Activated naive CD8-positive, alpha-beta T cell (primary cell): Measurements from ENCODE around the gene TM9SF2.
"Not testable (repeated sequence)": the region's sequence is repeated elsewhere in the genome, so short reads cannot be mapped to it uniquely, and the experiment has no call there.

ENCODE experiments used
- H3K27ac Mint-ChIP-seq: one replicate; pipeline ENCODE4 v1.8.0; 2021; ENCODE audit warnings: mixed read lengths
- H3K27me3 Mint-ChIP-seq: one replicate; pipeline ENCODE4 v1.8.0; 2021; ENCODE audit warnings: mixed read lengths
- H3K36me3 Mint-ChIP-seq: one replicate; pipeline ENCODE4 v1.8.0; 2021; ENCODE audit warnings: mixed read lengths
- H3K4me1 Mint-ChIP-seq: one replicate; pipeline ENCODE4 v1.8.0; 2021; ENCODE audit warnings: low read depth, mixed read lengths
- H3K4me3 Mint-ChIP-seq: one replicate; pipeline ENCODE4 v1.8.0; 2021; ENCODE audit warnings: mild to moderate bottlenecking, mixed read lengths
- H3K9me3 Mint-ChIP-seq: one replicate; pipeline ENCODE4 v1.8.0; 2021; ENCODE audit warnings: low read depth, mixed read lengths

The TM9SF2 gene

DNA sequence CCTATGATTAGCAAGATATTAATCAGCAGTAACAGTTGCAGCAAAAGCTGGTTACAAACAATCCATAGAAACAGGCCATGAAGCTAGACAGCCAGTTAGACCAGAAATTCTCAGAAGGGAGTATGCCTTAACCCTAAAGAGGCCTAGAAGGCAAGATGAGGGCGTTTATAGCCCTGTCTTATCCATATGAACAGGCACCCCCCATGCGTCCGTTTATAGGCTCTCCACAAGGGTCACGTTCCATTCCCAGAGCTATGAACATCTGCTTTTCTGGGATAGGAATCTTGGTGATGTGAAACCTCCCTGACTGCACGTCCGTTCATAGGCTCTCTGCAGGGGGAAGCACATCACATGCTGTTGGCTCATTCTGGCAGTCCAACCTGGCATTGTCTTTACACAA, 67.6 kb downstream of the TM9SF2 start:
- H3K9me3 Mint-ChIP-seq, H3K4me3 Mint-ChIP-seq, H3K27me3 Mint-ChIP-seq, H3K27ac Mint-ChIP-seq, H3K4me1 Mint-ChIP-seq, H3K36me3 Mint-ChIP-seq: not testable (repeated sequence)

GRCh38 chr13:99572131-99572530, 70.9 kb downstream of the TM9SF2 start:
- H3K27ac Mint-ChIP-seq, result no peak overlapping the region
- no peaks in the 10 kb centered on the region for H3K9me3 Mint-ChIP-seq
- H3K4me1 Mint-ChIP-seq, result peaks cover 2% of the 10 kb centered on the region
- no peaks in the 10 kb centered on the region for H3K27me3 Mint-ChIP-seq
- H3K4me3 Mint-ChIP-seq, result no peak overlapping the region
- H3K36me3 Mint-ChIP-seq, result no peaks in the 10 kb centered on the region

- no peaks in the 10 kb centered on the region for H3K9me3 Mint-ChIP-seq
- no peak overlapping the region for H3K4me3 Mint-ChIP-seq
- H3K4me1 Mint-ChIP-seq, result peaks cover 2% of the 10 kb centered on the region
- H3K27ac Mint-ChIP-seq, result no peak overlapping the region
- H3K36me3 Mint-ChIP-seq, result no peaks in the 10 kb centered on the region
- H3K27me3 Mint-ChIP-seq, result no peaks in the 10 kb centered on the region
Observed at GRCh38 chr13:99572921-99573320, 71.6 kb downstream of the TM9SF2 start.

- no peaks in the 10 kb centered on the region for H3K27me3 Mint-ChIP-seq
- no peak overlapping the region for H3K4me3 Mint-ChIP-seq
- no peak overlapping the region for H3K27ac Mint-ChIP-seq
- no peaks in the 10 kb centered on the region for H3K9me3 Mint-ChIP-seq
- peaks cover 2% of the 10 kb centered on the region for H3K4me1 Mint-ChIP-seq
- H3K36me3 Mint-ChIP-seq, result no peaks in the 10 kb centered on the region
Observed at GRCh38 chr13:99575376-99576120, 74.3 kb downstream of the TM9SF2 start.

DNA sequence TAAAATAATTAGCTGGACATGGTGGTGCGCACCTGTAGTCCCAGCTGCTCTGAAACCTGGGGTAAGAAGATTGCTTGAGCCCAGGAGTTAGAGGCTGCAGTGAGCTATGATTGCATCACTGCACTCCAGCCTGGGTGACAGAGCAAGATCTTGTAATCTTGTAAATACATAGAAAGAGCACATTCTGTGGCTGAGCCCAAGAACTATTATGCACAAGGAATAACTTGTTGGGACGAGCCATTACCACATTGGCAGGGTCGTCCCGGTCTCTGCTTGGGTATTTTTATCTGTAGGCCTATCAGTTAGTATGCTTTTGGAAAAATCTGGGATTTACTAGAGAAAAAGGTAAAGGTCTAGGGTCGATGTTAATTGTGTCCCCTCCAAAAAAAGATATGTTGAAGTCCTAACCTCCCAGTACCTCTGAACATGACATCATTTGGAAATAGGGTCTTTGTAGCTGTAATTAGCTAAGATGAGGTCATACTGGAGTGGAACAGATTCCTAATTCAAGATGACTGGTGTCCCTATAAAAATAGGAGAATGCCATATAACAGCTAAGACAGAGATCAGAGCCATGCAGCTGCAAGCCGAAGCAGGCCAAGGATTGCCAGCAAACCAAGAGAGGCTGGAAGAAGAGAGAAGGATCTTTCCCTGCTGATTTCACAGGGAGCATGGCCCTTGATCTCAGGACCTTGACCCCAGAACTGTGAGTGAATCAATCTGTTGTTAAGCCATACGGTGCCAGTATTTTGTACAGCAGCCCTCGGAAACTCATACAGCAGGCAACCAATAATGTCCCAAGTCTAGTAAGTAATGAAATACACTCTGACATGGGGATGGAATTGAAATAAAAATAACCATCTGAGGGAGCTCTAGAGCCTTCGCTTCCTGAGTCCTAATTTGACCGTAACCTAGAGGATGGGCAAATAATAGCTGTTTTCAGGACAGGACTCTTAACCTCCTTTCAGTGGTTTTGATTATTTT, 77.0 kb downstream of the TM9SF2 start:
- H3K27ac Mint-ChIP-seq, result no peak overlapping the region
- H3K36me3 Mint-ChIP-seq, result no peaks in the 10 kb centered on the region
- H3K27me3 Mint-ChIP-seq, result no peaks in the 10 kb centered on the region
- no peak overlapping the region for H3K4me3 Mint-ChIP-seq
- peaks cover 2% of the 10 kb centered on the region for H3K4me1 Mint-ChIP-seq
- no peaks in the 10 kb centered on the region for H3K9me3 Mint-ChIP-seq

DNA sequence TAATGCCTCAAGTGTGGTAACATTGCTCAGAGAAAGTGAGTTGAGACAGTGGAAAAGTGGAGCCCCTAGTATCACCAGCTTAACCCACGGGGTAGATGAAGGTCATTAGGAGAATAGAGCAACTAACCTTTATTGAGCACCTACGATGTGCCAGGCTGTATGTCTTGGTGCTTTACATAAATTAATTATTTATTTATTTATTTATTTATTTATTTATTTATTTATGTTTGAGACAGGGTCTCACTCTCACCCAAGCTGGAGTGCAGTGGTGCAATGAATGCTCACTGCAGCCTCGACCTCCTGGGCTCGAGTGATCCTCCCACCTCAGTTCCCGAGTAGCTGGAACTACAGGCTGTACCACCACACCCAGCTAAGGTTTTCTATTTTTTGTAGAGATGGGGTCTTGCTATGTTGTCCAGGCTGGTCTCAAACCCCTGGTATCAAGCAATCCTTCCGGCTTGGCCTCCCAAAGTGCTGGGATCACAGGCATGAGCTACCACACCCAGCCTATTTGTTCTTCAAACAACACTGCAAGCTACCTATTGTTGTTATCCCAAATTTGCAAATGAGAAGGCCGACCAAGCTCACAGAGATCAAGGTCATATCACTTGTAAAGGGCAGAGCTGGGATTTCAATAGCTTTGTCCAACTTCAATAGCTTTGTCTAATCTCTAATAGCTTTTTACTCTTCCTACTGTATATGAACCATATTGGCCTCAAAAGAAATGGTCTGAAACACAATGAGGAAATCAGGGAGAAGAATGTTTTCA, 79.4 kb downstream of the TM9SF2 start:
- H3K27me3 Mint-ChIP-seq, result no peaks in the 10 kb centered on the region
- no peak overlapping the region for H3K27ac Mint-ChIP-seq
- H3K36me3 Mint-ChIP-seq, result no peaks in the 10 kb centered on the region
- H3K4me3 Mint-ChIP-seq, result no peak overlapping the region
- H3K9me3 Mint-ChIP-seq, result no peaks in the 10 kb centered on the region
- H3K4me1 Mint-ChIP-seq, result no peaks in the 10 kb centered on the region

GRCh38 chr13:99582511-99582910, 81.2 kb downstream of the TM9SF2 start:
- H3K36me3 Mint-ChIP-seq, result no peaks in the 10 kb centered on the region
- H3K27ac Mint-ChIP-seq, result no peak overlapping the region
- H3K4me3 Mint-ChIP-seq, result no peak overlapping the region
- no peaks in the 10 kb centered on the region for H3K9me3 Mint-ChIP-seq
- H3K4me1 Mint-ChIP-seq, result no peaks in the 10 kb centered on the region
- H3K27me3 Mint-ChIP-seq, result no peaks in the 10 kb centered on the region

- peaks cover 5% of the 10 kb centered on the region for H3K4me1 Mint-ChIP-seq
- no peaks in the 10 kb centered on the region for H3K9me3 Mint-ChIP-seq
- H3K36me3 Mint-ChIP-seq, result no peaks in the 10 kb centered on the region
- no peak overlapping the region for H3K27ac Mint-ChIP-seq
- no peak overlapping the region for H3K4me3 Mint-ChIP-seq
- H3K27me3 Mint-ChIP-seq, result no peaks in the 10 kb centered on the region
Observed at GRCh38 chr13:99585609-99586008, 84.3 kb downstream of the TM9SF2 start.

DNA sequence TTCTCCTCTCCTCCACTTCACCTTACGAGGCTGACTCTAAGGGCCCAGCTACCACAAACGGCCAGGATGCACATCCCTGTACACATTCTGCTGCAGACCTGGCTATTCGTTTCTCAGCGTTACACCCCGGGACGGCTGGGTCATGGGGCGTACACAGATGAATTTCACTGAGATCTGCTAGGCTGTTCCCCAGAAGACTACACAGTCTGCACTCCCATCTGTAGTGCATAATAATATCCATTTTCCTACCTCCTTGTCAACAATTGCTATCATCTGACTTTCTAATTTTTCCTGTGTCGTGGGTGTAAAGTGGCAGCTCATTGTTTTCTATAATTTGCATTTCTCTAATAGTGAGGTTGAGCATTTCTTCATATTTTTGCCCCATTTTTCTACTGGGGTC, 85.7 kb downstream of the TM9SF2 start:
- Mint-ChIP-seq H3K4me3 (no peak overlapping the region), H3K36me3 (no peaks in the 10 kb centered on the region), H3K4me1 (peaks cover 10% of the 10 kb centered on the region), H3K27me3 (no peaks in the 10 kb centered on the region), H3K27ac (no peak overlapping the region), H3K9me3 (no peaks in the 10 kb centered on the region)

DNA sequence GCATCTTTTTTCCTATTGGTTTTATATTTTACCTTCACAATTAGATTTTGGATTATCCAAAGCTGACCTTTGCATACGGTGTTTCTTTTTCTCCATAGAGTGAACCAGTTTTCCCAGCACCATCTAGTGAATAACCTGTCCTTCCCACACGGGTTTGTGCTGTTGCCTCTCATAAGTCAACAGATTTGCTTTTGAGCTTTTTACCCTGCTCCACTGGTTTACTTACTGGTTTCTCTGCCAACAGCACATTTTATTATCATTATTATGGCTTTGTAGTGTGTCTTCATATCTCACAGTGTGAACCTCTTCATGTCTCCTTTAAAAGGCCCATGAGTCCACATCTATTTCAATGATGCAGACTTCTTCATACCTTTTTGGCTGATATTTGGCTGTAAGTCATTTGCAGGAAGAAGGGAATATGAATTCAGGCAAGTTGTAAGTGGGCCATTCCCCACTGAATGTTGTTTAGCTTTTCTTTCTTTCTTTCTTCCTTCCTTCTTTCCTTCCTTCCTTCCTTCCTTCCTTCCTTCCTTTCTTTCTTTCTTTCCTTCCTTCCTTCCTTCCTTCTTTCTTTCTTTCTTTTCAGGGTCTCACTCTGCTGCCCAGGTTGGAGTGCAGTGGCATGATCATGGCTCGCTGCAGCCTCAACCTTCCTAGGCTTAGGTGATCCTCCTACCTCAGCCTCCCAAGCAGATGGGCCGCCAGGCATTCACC, 86.8 kb downstream of the TM9SF2 start:
- Mint-ChIP-seq H3K27ac (no peak overlapping the region), H3K9me3 (no peaks in the 10 kb centered on the region), H3K36me3 (no peaks in the 10 kb centered on the region), H3K27me3 (no peaks in the 10 kb centered on the region), H3K4me1 (peaks cover 10% of the 10 kb centered on the region), H3K4me3 (no peak overlapping the region)

GRCh38 chr13:99589575-99589974, 88.3 kb downstream of the TM9SF2 start:
- Mint-ChIP-seq H3K36me3 (no peaks in the 10 kb centered on the region), H3K27me3 (no peaks in the 10 kb centered on the region), H3K27ac (no peak overlapping the region), H3K4me1 (peaks cover 10% of the 10 kb centered on the region), H3K9me3 (no peaks in the 10 kb centered on the region), H3K4me3 (no peak overlapping the region)

- Mint-ChIP-seq H3K27ac (no peak overlapping the region), H3K36me3 (no peaks in the 10 kb centered on the region), H3K9me3 (no peaks in the 10 kb centered on the region), H3K4me3 (no peak overlapping the region), H3K27me3 (no peaks in the 10 kb centered on the region), H3K4me1 (peaks cover 10% of the 10 kb centered on the region)
Observed at GRCh38 chr13:99590519-99591011, 89.3 kb downstream of the TM9SF2 start.

DNA sequence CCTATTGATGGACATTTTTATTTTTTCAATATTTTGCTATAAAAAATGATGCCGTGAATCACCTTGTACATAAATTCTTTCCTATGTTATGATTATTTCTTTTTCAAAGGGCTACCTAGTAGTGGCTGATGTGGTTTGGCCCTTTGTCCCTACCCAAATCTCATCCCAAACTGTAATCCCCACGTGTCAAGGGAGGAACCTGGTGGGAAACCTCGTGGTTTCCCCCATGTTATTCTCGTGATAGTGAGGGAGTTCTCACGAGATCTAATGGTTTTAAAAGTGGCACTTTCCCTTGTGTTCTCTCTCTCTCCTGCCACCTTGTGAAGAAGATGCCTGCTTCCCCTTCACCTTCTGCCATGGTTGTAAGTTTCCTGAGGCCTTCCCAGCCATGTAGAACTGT, 94.9 kb downstream of the TM9SF2 start:
- H3K27ac Mint-ChIP-seq, result no peak overlapping the region
- H3K36me3 Mint-ChIP-seq, result no peaks in the 10 kb centered on the region

GRCh38 chr13:99600318-99600717, 99.0 kb downstream of the TM9SF2 start:
- H3K4me1 Mint-ChIP-seq, result peaks cover 30% of the 10 kb centered on the region
- no peak overlapping the region for H3K4me3 Mint-ChIP-seq
- H3K27ac Mint-ChIP-seq, result no peak overlapping the region
- H3K36me3 Mint-ChIP-seq, result no peaks in the 10 kb centered on the region
- H3K9me3 Mint-ChIP-seq, result no peaks in the 10 kb centered on the region
- no peaks in the 10 kb centered on the region for H3K27me3 Mint-ChIP-seq

More for the DNA sequence above, 94.9 kb downstream of the TM9SF2 start:
- Mint-ChIP-seq H3K4me3 (no peak overlapping the region), H3K4me1 (peaks cover 7% of the 10 kb centered on the region), H3K9me3 (no peaks in the 10 kb centered on the region), H3K27me3 (no peaks in the 10 kb centered on the region)
